ENCODE measurements around the gene ENPP3. TPM values are rescaled to one million over a fixed set of nuclear protein-coding genes. Genes with fewer than 3 reads are reported as not detected.

Gene ENPP3
- total RNA-seq, 1 experiment from 2014 or later, result 0.45 TPM

GRCh38 chr6:131744432-131745287 is 107.6 kb downstream of the ENPP3 start:
- intact Hi-C loops (cut with micrococcal nuclease; ENCODE audit: unreplicated experiment), result no loop called here
- H3K4me3 ChIP-seq (ENCODE audit: low read depth, low read length, poor library complexity, severe bottlenecking), result no peak overlapping the region
- ChIA-PET POLR2A (ENCODE audit: low non-redundant PET) (interaction anchor here (0.7 kb wide), 1 partner anchor 12 kb away, joined by 7 read pairs; no protein-coding TSS in a partner anchor), CTCF (no interaction called here)
- H3K27me3 ChIP-seq (replicated peaks; ENCODE audit: insufficient read depth, low read depth, low read length, poor library complexity), result no peaks in the 10 kb centered on the region
- TF ChIP-seq EZH2 (IDR thresholded peaks at IDR 0.05; ENCODE audit: borderline replicate concordance, low read depth, low read length, poor library complexity, severe bottlenecking) (no peak), CTCF (conservative IDR thresholded peaks at IDR 0.05; ENCODE audit: low read depth, low read length) (no peak)
- no TSS peak for BruUV-seq (replicated peaks)
- no peak for DNase-seq (ENCODE audit: low spot score)
- H3K27ac ChIP-seq (ENCODE audit: low read depth, low read length, poor library complexity, severe bottlenecking), result no peak overlapping the region
- no peaks in the 10 kb centered on the region for H3K9me3 ChIP-seq (ENCODE audit: low read depth, low read length, poor library complexity, severe bottlenecking)
- peaks cover 4% of the 10 kb centered on the region for H3K4me1 ChIP-seq (ENCODE audit: insufficient read depth, low read length, poor library complexity, severe bottlenecking)
- H3K36me3 ChIP-seq (ENCODE audit: insufficient read depth, low read length, poor library complexity, severe bottlenecking), result no peaks in the 10 kb centered on the region

- Histone ChIP-seq H3K4me3 (ENCODE audit: low read depth, low read length, poor library complexity, severe bottlenecking) (no peak overlapping the region), H3K27ac (ENCODE audit: low read depth, low read length, poor library complexity, severe bottlenecking) (no peak overlapping the region), H3K9me3 (ENCODE audit: low read depth, low read length, poor library complexity, severe bottlenecking) (no peaks in the 10 kb centered on the region), H3K4me1 (ENCODE audit: insufficient read depth, low read length, poor library complexity, severe bottlenecking) (peaks cover 4% of the 10 kb centered on the region), H3K27me3 (replicated peaks; ENCODE audit: insufficient read depth, low read depth, low read length, poor library complexity) (no peaks in the 10 kb centered on the region), H3K36me3 (ENCODE audit: insufficient read depth, low read length, poor library complexity, severe bottlenecking) (no peaks in the 10 kb centered on the region)
- no peak for TF ChIP-seq EZH2 (IDR thresholded peaks at IDR 0.05; ENCODE audit: borderline replicate concordance, low read depth, low read length, poor library complexity, severe bottlenecking)
- no peak for TF ChIP-seq CTCF (conservative IDR thresholded peaks at IDR 0.05; ENCODE audit: low read depth, low read length)
- DNase-seq (ENCODE audit: low spot score), result no peak
- CTCF ChIA-PET, result no interaction called here
- POLR2A ChIA-PET (ENCODE audit: low non-redundant PET), result no interaction called here
- intact Hi-C loops (cut with micrococcal nuclease; ENCODE audit: unreplicated experiment), result no loop called here
- BruUV-seq (replicated peaks), result no TSS peak
Observed at GRCh38 chr6:131745476-131745875, 108.4 kb downstream of the ENPP3 start.

GRCh38 chr6:131747821-131748353 is 110.8 kb downstream of the ENPP3 start:
- ChIA-PET POLR2A (ENCODE audit: low non-redundant PET) (no interaction called here), CTCF (no interaction called here)
- intact Hi-C loops (cut with micrococcal nuclease; ENCODE audit: unreplicated experiment), result no loop called here
- Histone ChIP-seq H3K4me3 (ENCODE audit: low read depth, low read length, poor library complexity, severe bottlenecking) (no peak overlapping the region), H3K27ac (ENCODE audit: low read depth, low read length, poor library complexity, severe bottlenecking) (no peak overlapping the region), H3K36me3 (ENCODE audit: insufficient read depth, low read length, poor library complexity, severe bottlenecking) (no peaks in the 10 kb centered on the region), H3K27me3 (replicated peaks; ENCODE audit: insufficient read depth, low read depth, low read length, poor library complexity) (no peaks in the 10 kb centered on the region), H3K9me3 (ENCODE audit: low read depth, low read length, poor library complexity, severe bottlenecking) (no peaks in the 10 kb centered on the region), H3K4me1 (ENCODE audit: insufficient read depth, low read length, poor library complexity, severe bottlenecking) (peaks cover 4% of the 10 kb centered on the region)
- TF ChIP-seq EZH2 (IDR thresholded peaks at IDR 0.05; ENCODE audit: borderline replicate concordance, low read depth, low read length, poor library complexity, severe bottlenecking), result no peak
- BruUV-seq (replicated peaks), result no TSS peak
- DNase-seq (ENCODE audit: low spot score), result no peak

All from A673 (cell line).